ENCODE data around the gene CHIT1. TPM values are rescaled to one million over a fixed set of nuclear protein-coding genes. Genes with fewer than 3 reads are reported as not detected.
A peak's percentile ranks its signal among the peaks of the same experiment; 100 is the strongest.

Gene CHIT1
- total RNA-seq, 1 donor from 2014 or later = not detected

DNA sequence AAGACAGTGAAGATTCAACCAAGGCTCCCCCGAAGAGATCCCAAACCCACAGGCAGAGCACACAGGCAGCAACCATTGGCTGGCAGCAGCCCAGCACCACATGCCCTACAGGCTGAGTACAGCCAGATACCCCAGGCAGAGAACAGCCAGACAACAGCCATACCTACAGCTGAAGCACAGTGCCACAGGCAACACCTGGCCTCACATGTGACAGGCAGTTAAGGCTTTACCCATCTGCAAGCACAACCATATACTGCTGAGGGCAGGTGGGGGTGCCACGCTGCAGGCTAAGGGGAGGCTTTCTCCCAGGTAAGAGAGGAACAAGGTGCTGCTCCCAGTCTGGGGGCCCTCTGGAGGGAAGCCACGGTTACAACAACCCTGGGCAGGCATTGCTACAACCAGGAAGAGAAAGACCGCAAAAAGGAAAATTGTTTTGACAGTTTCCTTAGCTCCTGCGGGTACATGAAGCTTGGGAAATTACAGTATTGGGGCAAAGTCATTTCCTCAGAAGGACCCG is 12.3 kb downstream of the CHIT1 start:
- DNase-seq (ENCODE audit: low read depth in 2 of 2) = no peak

- peak; percentile 61 to 69 for DNase-seq (ENCODE audit: low read depth in 2 of 2)
Measured at GRCh38 chr1:203216274-203217138, 13.0 kb downstream of the CHIT1 start.

DNA sequence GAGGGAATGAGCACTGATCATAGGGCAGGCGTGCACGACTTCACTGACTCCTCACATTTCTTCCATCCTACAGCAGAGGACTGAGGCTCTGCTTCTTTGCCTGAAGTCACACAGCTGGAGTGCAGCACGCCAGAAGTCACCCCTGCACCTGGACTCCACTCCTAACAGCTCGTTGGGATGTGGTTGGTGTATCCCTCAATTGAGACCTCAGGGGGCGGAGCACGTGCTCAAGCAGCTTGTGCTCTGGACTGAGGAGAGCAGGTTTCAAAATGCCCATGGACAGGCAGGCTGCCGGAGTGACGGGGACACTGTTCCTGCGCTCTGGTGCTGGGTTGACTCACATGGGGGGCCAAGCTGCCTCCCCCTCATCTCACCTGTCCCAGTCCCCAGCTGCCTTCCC is 13.9 kb downstream of the CHIT1 start:
- no peak for DNase-seq (ENCODE audit: low read depth in 2 of 2)

- DNase-seq (ENCODE audit: low read depth in 2 of 2) = no peak
Measured at GRCh38 chr1:203214871-203215270, 14.6 kb downstream of the CHIT1 start.

GRCh38 chr1:203213126-203213525 is 16.3 kb downstream of the CHIT1 start:
- DNase-seq (ENCODE audit: low read depth in 2 of 2) = no peak

DNA sequence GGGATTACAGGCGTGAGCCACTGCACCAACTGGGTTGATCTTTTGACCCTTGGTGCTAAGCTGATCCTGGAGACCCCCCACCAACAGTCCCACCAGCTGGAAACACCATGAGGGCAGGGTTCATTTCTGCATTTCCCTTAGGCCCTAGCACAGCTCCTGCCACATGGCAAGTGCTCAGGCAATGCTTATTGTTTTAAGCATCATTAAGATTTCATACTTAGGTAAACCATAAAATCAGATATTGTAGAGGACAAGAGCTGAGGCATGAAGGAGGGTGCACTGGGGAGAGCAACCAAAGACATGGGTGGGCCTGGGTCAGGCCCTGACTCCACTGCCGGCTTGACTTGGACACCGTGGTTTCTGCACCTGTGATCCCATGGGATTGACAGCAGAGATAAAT is 17.7 kb downstream of the CHIT1 start:
- DNase-seq (ENCODE audit: low read depth in 2 of 2) = no peak

DNA sequence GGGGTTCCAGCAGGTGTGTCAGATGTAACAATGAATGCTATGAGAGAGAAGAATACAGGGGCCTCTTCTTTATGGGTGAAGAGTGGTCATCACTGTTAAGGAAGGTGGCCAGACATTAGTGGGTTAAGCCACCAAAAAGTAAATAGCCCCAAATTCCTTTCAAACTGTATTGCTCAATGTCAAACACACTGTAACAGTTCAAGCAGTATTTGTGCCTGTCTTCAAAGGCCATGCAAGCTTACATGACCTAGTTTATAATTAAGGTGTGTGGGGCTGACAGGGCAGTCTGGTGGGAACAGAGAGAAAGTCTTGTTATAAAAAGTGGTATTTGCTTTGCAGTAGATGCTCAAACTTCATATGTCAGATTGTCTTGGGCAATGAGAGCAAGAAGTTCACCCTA is 18.5 kb downstream of the CHIT1 start:
- no peak for DNase-seq (ENCODE audit: low read depth in 2 of 2)

- no peak for DNase-seq (ENCODE audit: low read depth in 2 of 2)
Measured at GRCh38 chr1:203210350-203210749, 19.1 kb downstream of the CHIT1 start.

DNA sequence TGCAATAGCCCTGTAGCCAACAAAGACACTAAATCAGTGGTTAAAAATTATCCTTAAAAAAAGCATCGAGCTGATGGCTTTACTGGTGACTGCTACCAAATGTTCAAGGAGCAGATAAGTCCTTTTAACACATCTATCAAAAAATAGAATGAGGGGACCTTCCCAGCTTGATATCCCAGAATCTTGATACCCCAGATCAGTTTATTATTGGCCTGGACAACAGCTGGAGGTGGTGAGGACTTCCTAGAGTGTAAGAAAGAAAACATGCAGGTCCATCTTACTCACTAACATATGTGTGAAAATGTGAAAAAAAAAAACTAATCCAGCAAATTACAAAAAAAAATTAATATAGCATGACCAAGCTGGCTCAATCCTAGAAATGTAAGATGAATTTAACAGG is 21.3 kb downstream of the CHIT1 start:
- DNase-seq (ENCODE audit: low read depth in 2 of 2) = no peak

GRCh38 chr1:203207751-203208150 is 21.7 kb downstream of the CHIT1 start:
- no peak for DNase-seq (ENCODE audit: low read depth in 2 of 2)

GRCh38 chr1:203206129-203206687 is 23.3 kb downstream of the CHIT1 start:
- no peak for DNase-seq (ENCODE audit: low read depth in 2 of 2)

- DNase-seq (ENCODE audit: low read depth in 2 of 2) = no peak
Measured at GRCh38 chr1:203204756-203205155, 24.7 kb downstream of the CHIT1 start.

DNA sequence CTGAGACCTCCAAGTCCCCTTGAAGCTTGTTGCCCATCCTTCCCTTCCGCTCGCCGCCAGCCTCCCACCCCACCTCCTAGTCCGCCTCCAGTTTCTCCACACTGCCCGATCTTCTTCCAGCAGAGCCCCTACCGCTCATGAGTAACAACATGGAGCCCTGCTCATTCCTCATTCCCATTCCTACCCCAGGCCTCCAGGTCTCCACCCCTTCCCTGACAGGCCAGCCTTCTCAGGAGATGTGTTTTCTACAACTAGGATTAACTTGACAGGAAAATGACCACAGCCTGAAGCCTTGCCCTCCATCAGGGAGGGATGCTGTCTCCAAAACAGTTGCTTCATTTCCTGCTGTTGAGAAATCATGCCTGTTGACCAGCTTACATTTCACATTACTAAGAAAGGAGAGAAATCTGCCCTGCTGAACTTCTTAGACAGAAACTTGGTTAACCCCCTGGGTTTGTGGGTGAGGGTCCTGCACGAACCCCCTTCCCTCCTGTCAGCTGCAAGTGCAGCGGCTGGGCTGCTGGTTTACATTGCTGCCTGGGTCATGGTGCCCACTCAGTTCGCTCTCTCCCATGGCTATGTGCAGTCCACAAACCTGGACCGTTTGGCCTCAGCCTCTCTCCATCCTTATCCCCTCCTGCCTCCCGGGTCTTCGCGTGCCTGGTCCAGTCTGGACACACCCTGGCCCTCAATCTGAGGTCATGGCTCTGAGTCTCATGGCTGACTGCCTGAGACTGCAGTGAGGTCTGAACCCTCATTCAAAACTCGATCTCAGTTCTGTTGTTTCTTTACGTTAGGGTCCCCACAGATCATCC is 26.8 kb downstream of the CHIT1 start:
- no peak for DNase-seq (ENCODE audit: low read depth in 2 of 2)

DNA sequence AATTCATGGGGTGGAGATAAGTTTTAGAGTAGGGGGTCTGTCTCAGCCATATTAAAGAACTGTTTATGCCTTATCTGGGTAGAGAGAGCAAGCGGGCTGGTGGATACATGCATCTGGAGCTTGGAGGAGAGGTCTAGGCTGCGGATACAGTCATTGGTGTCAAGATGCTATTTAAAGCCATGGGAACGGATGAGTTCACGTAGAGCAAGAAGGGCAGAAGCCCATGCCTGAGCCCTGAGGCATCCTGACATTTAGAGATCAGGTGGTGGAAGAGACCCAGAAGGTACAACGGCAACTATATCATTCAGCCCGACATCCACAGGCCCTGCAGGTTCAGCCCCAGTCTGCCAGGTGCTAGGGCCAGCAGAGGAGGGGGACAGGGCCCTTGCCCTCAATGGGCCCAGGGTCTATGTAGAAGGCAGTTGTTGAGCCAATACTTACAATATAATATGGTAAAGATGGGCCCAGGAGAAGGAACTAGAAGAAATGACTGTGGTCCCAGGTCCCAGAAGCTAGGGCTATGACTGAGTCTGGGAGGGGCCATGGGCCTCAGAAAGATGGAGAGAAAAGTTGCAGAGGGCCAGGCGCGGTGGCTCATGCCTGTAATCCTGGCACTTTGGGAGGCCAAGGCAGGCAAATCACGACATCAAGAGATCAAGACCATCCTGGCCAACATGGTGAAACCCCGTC is 27.8 kb downstream of the CHIT1 start:
- no peak for DNase-seq (ENCODE audit: low read depth in 2 of 2)

DNA sequence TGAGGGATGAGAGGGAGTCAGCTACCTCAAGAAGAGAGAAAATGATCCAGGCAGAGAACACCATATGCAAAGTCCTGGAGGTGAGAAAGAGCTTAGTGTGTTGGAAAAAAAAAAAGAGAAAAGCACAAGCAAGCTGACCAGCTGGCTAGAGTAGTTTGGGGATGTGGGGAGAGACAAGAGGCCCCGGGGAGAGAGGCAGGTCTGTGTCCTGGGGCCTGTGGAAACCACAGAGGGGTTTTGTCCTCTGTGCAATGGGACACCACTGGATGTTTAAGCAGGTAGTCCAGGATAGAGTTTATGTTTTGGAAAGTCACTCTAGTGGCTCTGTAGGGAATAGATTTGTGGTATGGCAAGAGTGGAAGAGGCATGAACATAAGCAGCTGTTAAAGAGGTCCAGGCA is 28.6 kb downstream of the CHIT1 start:
- no peak for DNase-seq (ENCODE audit: low read depth in 2 of 2)

GRCh38 chr1:203199816-203200571 is 29.5 kb downstream of the CHIT1 start:
- no peak for DNase-seq (ENCODE audit: low read depth in 2 of 2)

- DNase-seq (ENCODE audit: low read depth in 2 of 2) = no peak
Measured at GRCh38 chr1:203199481-203199815, 30.0 kb downstream of the CHIT1 start.

- DNase-seq (ENCODE audit: low read depth in 2 of 2) = no peak
Measured at GRCh38 chr1:203199002-203199401, 30.5 kb downstream of the CHIT1 start.

GRCh38 chr1:203197625-203198024 is 31.8 kb downstream of the CHIT1 start:
- no peak for DNase-seq (ENCODE audit: low read depth in 2 of 2)

- DNase-seq (ENCODE audit: low read depth in 2 of 2) = no peak
Measured at GRCh38 chr1:203196371-203196770, 33.1 kb downstream of the CHIT1 start.

- DNase-seq (ENCODE audit: low read depth in 2 of 2) = no peak
Measured at GRCh38 chr1:203190949-203191348, 38.5 kb downstream of the CHIT1 start.
